ENCODE measurements around the gene SLC8A3. TPM values are rescaled to one million over a fixed set of nuclear protein-coding genes. Genes with fewer than 3 reads are reported as not detected.

Gene SLC8A3
- polyA plus RNA-seq, 1 donor, result 0.42 TPM

GRCh38 chr14:70048313-70048654 is 140.5 kb downstream of the SLC8A3 start:
- WGBS (ENCODE audit: insufficient coverage, low lambda C conversion rate), result no CpG with 5 or more reads among the region's 1 CpG
- Histone ChIP-seq H3K36me3 (ENCODE audit: control insufficient read depth, insufficient read depth, low read length) (no peaks in the 10 kb centered on the region), H3K9me3 (ENCODE audit: control insufficient read depth, low read depth, low read length) (no peaks in the 10 kb centered on the region), H3K27ac (ENCODE audit: low read length) (no peak overlapping the region), H3K4me3 (ENCODE audit: low read length) (no peak overlapping the region), H3K4me1 (ENCODE audit: control insufficient read depth, insufficient read depth, low read length) (peaks cover 10% of the 10 kb centered on the region), H3K27me3 (ENCODE audit: control insufficient read depth, insufficient read depth, low read length) (no peaks in the 10 kb centered on the region)
- DNase-seq, result no peak

DNA sequence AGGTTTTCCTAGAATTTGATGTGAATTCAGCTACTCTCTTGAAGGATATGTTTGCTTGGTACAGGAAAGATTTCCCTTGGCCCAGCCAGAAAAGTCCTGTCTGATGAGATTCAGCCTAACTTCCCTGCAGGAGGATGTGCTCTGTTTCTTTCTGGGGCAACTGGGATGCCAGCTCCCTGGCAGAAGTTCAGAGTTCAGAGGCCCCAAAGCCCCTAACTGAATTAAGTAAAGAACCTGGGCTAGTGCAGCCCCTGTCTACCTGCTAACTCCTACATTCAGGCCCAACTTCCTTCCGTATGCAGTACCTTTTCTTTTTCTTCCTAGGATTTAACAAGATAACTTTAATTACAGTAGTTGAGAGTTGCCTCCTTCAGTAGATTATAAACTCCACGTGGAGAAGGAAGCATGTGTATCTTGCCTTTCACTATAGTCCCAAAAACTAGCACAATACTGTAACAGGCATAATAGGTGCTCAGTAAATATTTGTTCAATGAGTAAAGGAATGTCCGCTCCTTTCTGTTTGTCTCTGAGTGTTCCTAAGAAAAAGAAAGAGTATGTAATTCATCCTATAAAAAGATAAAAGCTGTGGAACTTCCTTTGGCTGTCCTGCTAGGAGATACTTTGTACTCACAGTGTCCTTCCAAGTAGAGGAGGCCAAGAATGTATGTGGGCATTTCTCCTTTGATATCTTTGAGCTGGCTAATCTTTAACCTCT is 141.0 kb downstream of the SLC8A3 start:
- Histone ChIP-seq H3K27ac (ENCODE audit: low read length) (no peak overlapping the region), H3K9me3 (ENCODE audit: control insufficient read depth, low read depth, low read length) (no peaks in the 10 kb centered on the region), H3K36me3 (ENCODE audit: control insufficient read depth, insufficient read depth, low read length) (no peaks in the 10 kb centered on the region), H3K27me3 (ENCODE audit: control insufficient read depth, insufficient read depth, low read length) (no peaks in the 10 kb centered on the region), H3K4me3 (ENCODE audit: low read length) (no peak overlapping the region), H3K4me1 (ENCODE audit: control insufficient read depth, insufficient read depth, low read length) (peaks cover 10% of the 10 kb centered on the region)
- DNase-seq, result peak in 1 of 2 donors; percentile 64
- WGBS (ENCODE audit: insufficient coverage, low lambda C conversion rate), result 0% methylated on average over 1 of the region's 3 CpGs

DNA sequence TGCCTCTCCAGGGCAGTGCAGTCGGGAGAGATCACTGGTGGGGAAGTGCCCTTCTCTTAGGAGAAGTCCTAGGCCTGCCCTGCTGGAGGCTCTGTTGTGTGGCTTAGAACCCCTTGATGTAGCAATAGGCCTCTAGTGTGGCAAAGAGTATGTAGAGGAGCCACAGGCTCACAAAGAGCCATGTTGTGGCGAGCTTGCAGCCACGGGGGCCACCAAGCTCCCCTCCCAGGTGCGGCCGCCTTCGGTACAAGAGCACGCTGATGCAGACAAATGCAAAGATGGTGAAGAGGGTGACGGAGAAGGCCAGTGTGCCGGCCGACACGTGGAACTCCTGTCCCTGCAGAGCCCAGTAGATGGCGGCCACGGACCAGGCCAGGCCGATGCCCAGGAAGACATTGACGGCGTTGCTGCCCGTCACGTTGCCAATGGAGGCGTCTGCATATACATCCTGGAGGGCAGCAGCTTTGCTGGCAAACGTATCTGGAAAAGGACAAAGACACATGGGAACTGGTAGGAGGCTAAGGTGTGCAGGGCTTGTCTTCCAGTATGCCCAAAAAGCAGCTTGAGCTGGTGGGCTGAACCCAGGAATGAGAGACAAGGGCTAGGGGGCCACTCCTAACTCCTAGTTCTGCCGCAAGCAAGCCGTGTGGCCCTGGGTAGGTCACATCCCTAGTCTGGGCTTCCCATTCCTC is 142.8 kb downstream of the SLC8A3 start:
- H3K36me3 ChIP-seq (ENCODE audit: control insufficient read depth, insufficient read depth, low read length), result no peaks in the 10 kb centered on the region
- H3K9me3 ChIP-seq (ENCODE audit: control insufficient read depth, low read depth, low read length), result no peaks in the 10 kb centered on the region
- no CpG with 5 or more reads among the region's 22 CpGs for WGBS (ENCODE audit: insufficient coverage, low lambda C conversion rate)

GRCh38 chr14:70045310-70045709 is 143.4 kb downstream of the SLC8A3 start:
- DNase-seq, result no peak
- Histone ChIP-seq H3K36me3 (ENCODE audit: control insufficient read depth, insufficient read depth, low read length) (no peaks in the 10 kb centered on the region), H3K27ac (ENCODE audit: low read length) (no peak overlapping the region), H3K4me3 (ENCODE audit: low read length) (no peak overlapping the region), H3K4me1 (ENCODE audit: control insufficient read depth, insufficient read depth, low read length) (peaks cover 10% of the 10 kb centered on the region), H3K9me3 (ENCODE audit: control insufficient read depth, low read depth, low read length) (no peaks in the 10 kb centered on the region), H3K27me3 (ENCODE audit: control insufficient read depth, insufficient read depth, low read length) (peaks cover 2% of the 10 kb centered on the region)
- 83% methylated on average over 2 of the region's 4 CpGs for WGBS (ENCODE audit: insufficient coverage, low lambda C conversion rate)

More for the DNA sequence above, 142.8 kb downstream of the SLC8A3 start:
- Histone ChIP-seq H3K4me1 (ENCODE audit: control insufficient read depth, insufficient read depth, low read length) (peaks cover 10% of the 10 kb centered on the region), H3K27me3 (ENCODE audit: control insufficient read depth, insufficient read depth, low read length) (no peaks in the 10 kb centered on the region), H3K27ac (ENCODE audit: low read length) (no peak overlapping the region), H3K4me3 (ENCODE audit: low read length) (no peak overlapping the region)
- DNase-seq, result peak; percentile 58 to 61

DNA sequence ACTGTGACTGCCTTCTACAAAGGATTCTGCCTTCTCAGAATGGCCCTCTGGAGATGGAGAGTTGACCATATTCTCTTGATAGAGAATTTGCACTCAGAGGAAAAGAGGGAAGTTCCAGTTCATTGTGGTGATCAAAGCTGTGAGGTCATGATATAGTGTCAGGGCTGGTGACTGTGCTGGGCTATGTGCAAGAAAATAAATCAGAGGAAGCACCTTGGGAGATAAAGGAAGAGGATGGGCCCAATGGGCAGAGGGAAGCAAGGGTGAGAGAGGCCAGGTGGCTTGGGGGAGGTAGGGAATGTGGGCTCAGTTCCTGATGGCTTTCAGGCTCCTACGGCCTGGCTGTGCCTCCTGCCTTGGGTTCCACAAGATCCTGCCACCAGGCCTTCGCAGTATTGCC is 145.8 kb downstream of the SLC8A3 start:
- Histone ChIP-seq H3K27ac (ENCODE audit: low read length) (no peak overlapping the region), H3K36me3 (ENCODE audit: control insufficient read depth, insufficient read depth, low read length) (no peaks in the 10 kb centered on the region), H3K4me3 (ENCODE audit: low read length) (no peak overlapping the region), H3K4me1 (ENCODE audit: control insufficient read depth, insufficient read depth, low read length) (peaks cover 10% of the 10 kb centered on the region), H3K27me3 (ENCODE audit: control insufficient read depth, insufficient read depth, low read length) (peaks cover 2% of the 10 kb centered on the region), H3K9me3 (ENCODE audit: control insufficient read depth, low read depth, low read length) (no peaks in the 10 kb centered on the region)
- WGBS (ENCODE audit: insufficient coverage, low lambda C conversion rate), result no CpG with 5 or more reads among the region's 2 CpGs
- no peak for DNase-seq

DNA sequence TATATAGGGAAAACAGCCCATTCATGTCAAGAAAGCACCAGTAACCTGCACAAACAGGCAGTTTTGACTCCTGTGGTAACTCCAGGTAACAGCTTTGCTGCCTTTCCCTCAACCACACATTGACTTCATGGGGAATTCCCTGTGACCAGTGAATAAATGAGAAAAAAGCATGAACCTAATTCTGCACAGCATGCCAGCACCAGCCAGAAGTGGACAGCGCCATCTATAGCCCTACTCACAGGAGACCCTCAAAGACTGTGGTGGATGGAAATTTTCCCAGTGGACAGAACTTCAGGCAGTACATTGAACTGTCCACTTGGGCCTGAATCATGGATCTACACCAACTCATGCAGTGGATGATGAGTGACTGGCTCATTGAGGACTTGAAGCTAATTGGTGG is 152.1 kb downstream of the SLC8A3 start:
- no peaks in the 10 kb centered on the region for H3K4me1 ChIP-seq (ENCODE audit: control insufficient read depth, insufficient read depth, low read length)
- H3K4me3 ChIP-seq (ENCODE audit: low read length), result no peak overlapping the region
- H3K27me3 ChIP-seq (ENCODE audit: control insufficient read depth, insufficient read depth, low read length), result peaks cover 2% of the 10 kb centered on the region
- no peak for DNase-seq
- WGBS (ENCODE audit: insufficient coverage, low lambda C conversion rate), result no CpG with 5 or more reads among the region's 1 CpG
- no peak overlapping the region for H3K27ac ChIP-seq (ENCODE audit: low read length)
- H3K36me3 ChIP-seq (ENCODE audit: control insufficient read depth, insufficient read depth, low read length), result no peaks in the 10 kb centered on the region
- no peaks in the 10 kb centered on the region for H3K9me3 ChIP-seq (ENCODE audit: control insufficient read depth, low read depth, low read length)

GRCh38 chr14:70034257-70034656 is 154.5 kb downstream of the SLC8A3 start:
- Histone ChIP-seq H3K27ac (ENCODE audit: low read length) (no peak overlapping the region), H3K9me3 (ENCODE audit: control insufficient read depth, low read depth, low read length) (no peaks in the 10 kb centered on the region), H3K36me3 (ENCODE audit: control insufficient read depth, insufficient read depth, low read length) (no peaks in the 10 kb centered on the region), H3K4me1 (ENCODE audit: control insufficient read depth, insufficient read depth, low read length) (no peaks in the 10 kb centered on the region), H3K27me3 (ENCODE audit: control insufficient read depth, insufficient read depth, low read length) (no peaks in the 10 kb centered on the region), H3K4me3 (ENCODE audit: low read length) (no peak overlapping the region)
- WGBS (ENCODE audit: insufficient coverage, low lambda C conversion rate), result no CpG with 5 or more reads among the region's 3 CpGs
- DNase-seq, result no peak

- Histone ChIP-seq H3K27ac (ENCODE audit: low read length) (no peak overlapping the region), H3K36me3 (ENCODE audit: control insufficient read depth, insufficient read depth, low read length) (no peaks in the 10 kb centered on the region), H3K27me3 (ENCODE audit: control insufficient read depth, insufficient read depth, low read length) (no peaks in the 10 kb centered on the region), H3K9me3 (ENCODE audit: control insufficient read depth, low read depth, low read length) (no peaks in the 10 kb centered on the region), H3K4me3 (ENCODE audit: low read length) (no peak overlapping the region), H3K4me1 (ENCODE audit: control insufficient read depth, insufficient read depth, low read length) (no peaks in the 10 kb centered on the region)
- no peak for DNase-seq
- WGBS (ENCODE audit: insufficient coverage, low lambda C conversion rate), result no CpG with 5 or more reads among the region's 2 CpGs
These were observed 155.2 kb downstream of the SLC8A3 start for GRCh38 chr14:70033561-70033960.

DNA sequence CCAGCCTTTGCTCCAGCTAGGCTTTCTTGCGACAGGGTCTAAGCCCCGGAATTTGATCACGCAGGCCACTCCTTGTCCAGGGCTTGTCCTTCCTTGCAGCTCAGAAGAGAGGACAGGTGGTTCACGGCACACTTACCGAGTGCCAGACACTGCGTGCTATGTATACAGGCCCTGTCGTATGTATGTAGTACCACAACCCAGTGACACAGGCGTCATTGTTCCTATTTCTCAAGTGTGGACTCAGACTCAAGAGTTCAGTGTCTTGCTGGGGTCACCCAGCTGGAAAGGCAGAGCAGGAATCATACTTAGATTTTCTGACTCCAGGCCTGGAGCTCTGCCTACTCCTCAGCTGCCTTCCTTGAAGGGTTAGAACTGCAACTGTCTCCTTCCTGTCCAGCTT is 155.6 kb downstream of the SLC8A3 start:
- H3K36me3 ChIP-seq (ENCODE audit: control insufficient read depth, insufficient read depth, low read length), result no peaks in the 10 kb centered on the region
- no peak overlapping the region for H3K27ac ChIP-seq (ENCODE audit: low read length)
- H3K27me3 ChIP-seq (ENCODE audit: control insufficient read depth, insufficient read depth, low read length), result no peaks in the 10 kb centered on the region
- no CpG with 5 or more reads among the region's 8 CpGs for WGBS (ENCODE audit: insufficient coverage, low lambda C conversion rate)
- H3K4me1 ChIP-seq (ENCODE audit: control insufficient read depth, insufficient read depth, low read length), result no peaks in the 10 kb centered on the region
- no peak for DNase-seq
- H3K9me3 ChIP-seq (ENCODE audit: control insufficient read depth, low read depth, low read length), result no peaks in the 10 kb centered on the region
- no peak overlapping the region for H3K4me3 ChIP-seq (ENCODE audit: low read length)

DNA sequence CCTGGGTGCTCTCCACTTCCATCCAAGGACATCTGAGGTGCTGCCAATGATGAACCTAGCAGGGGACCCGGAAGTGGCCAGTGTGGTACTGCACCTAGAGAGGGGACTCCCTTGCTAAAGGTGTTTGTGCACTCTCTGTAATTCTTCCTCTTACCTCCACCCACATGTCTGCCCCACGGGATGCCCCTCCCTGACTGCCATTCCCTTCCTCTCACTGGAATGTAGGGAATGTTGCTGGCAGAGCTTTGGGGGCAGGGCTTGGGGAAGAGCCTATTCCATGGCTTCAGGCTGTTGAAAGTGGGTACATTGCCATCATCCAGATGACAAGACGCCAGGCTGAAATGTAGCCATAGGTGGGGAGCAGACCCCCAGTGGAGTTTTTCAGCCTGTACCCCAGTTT is 156.3 kb downstream of the SLC8A3 start:
- H3K27me3 ChIP-seq (ENCODE audit: control insufficient read depth, insufficient read depth, low read length), result no peaks in the 10 kb centered on the region
- no CpG with 5 or more reads among the region's 3 CpGs for WGBS (ENCODE audit: insufficient coverage, low lambda C conversion rate)

GRCh38 chr14:70032016-70032415 is 156.7 kb downstream of the SLC8A3 start:
- no peaks in the 10 kb centered on the region for H3K36me3 ChIP-seq (ENCODE audit: control insufficient read depth, insufficient read depth, low read length)
- DNase-seq, result no peak
- no peak overlapping the region for H3K27ac ChIP-seq (ENCODE audit: low read length)
- H3K4me1 ChIP-seq (ENCODE audit: control insufficient read depth, insufficient read depth, low read length), result no peaks in the 10 kb centered on the region
- H3K9me3 ChIP-seq (ENCODE audit: control insufficient read depth, low read depth, low read length), result no peaks in the 10 kb centered on the region
- H3K4me3 ChIP-seq (ENCODE audit: low read length), result no peak overlapping the region
- no CpG with 5 or more reads among the region's 9 CpGs for WGBS (ENCODE audit: insufficient coverage, low lambda C conversion rate)
- no peaks in the 10 kb centered on the region for H3K27me3 ChIP-seq (ENCODE audit: control insufficient read depth, insufficient read depth, low read length)

More for the DNA sequence above, 156.3 kb downstream of the SLC8A3 start:
- no peak overlapping the region for H3K4me3 ChIP-seq (ENCODE audit: low read length)
- H3K4me1 ChIP-seq (ENCODE audit: control insufficient read depth, insufficient read depth, low read length), result no peaks in the 10 kb centered on the region
- H3K27ac ChIP-seq (ENCODE audit: low read length), result no peak overlapping the region
- H3K36me3 ChIP-seq (ENCODE audit: control insufficient read depth, insufficient read depth, low read length), result no peaks in the 10 kb centered on the region
- no peaks in the 10 kb centered on the region for H3K9me3 ChIP-seq (ENCODE audit: control insufficient read depth, low read depth, low read length)
- DNase-seq, result no peak

Measured in large intestine (tissue), 3 donors.